GM19043 (cell line): ENCODE data around the gene MAVS.

Experiments
- ATAC-seq: cut with Tn5 transposase; IDR thresholded peaks from one replicate; pipeline ENCODE4 v1.9.1; 2021; ENCODE audit warnings: low read depth; ENCODE audit not compliant: unreplicated experiment

The MAVS gene

DNA sequence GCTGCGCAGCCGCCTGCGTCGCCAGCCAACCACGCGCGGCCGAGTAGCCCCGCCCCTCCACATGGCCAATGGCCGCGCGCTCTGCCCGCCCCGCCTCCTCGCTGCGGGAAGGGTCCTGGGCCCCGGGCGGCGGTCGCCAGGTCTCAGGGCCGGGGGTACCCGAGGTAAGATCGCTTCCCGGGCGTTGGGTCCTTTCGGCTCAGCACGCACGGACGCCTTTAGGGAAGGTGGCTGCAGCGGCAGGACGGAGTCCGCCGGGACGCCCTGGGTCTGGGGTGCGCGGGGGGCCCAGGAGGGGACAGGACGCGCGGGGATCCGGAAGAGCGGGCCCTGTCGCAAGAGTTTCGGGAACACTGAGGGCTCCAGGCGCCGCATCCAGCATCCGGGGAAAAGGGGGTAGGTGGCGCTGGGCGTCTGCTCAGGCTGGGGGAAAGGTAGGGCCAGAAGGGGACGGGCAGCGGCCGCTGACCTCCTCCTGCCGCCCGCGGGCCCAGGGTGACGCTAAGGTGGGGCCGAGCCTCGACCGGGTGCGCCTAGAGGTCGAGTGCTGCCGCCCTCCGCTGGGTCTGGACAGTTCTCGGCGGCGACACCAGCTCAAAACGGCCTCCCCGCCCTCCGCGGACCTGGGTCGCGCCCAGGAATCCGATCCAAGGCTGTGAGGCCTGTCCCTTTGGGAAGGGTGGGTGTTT lies at the start of gene MAVS:
MAVS (plus strand) TSS at position 95 of the 689 bp plus-strand sequence. CDS start 7,791 bp downstream, outside the sequence.
- peak; percentile 97 for ATAC-seq

DNA sequence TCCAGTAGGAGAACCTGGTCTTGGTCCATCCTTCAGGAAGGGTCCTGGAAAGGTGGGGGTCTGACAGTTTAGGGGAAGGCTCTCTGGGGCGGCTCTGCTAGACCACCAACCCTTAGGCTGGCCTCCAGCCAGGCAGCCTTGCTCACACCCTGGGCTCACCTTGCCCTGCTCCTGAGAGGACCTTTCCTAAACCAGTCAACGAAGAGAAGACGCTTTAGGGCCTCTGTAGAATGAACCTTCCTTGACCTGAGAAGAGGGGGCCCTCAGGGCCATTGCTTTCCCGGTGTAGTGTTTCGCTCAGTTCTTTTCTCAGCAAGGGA lies 49.4 kb upstream of the MAVS start:
- no peak for ATAC-seq

DNA sequence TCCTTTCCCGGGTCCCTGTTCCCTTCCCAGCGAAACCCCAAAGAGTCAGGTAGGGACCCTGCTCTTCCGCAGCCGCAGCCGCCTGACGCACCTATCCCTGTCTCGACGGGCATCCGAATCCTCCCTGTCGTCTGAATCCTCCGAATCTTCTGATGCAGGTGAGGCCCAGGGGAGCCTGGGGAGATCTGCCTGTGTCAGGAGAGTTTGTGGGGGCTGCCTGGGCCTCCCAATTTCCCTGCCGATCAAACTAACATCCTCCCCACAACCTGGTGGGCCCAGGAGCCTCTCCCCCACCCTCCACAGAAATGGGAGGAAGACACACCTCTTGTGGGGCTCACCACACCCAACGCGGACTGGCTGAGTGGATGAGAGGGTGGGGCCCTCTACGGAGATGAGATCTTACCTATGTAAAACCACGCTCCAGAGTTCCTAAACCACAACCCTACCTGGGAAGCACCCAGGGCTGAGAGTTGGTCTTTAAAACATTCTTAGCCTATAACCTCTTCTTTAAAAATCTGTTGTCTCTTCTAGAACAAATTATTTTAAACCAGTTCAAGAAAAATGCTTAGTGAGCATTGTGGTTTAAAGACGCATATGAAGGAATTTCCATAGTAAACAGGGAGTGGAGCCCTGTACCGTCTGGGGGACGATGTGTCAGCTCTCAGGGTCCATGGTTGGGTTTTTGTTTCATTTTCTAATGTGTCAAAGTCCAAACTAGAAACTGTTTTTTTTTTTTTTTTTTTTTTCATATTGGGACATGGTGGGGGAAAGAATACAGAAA lies 48.9 kb upstream of the MAVS start:
- ATAC-seq, result no peak

DNA sequence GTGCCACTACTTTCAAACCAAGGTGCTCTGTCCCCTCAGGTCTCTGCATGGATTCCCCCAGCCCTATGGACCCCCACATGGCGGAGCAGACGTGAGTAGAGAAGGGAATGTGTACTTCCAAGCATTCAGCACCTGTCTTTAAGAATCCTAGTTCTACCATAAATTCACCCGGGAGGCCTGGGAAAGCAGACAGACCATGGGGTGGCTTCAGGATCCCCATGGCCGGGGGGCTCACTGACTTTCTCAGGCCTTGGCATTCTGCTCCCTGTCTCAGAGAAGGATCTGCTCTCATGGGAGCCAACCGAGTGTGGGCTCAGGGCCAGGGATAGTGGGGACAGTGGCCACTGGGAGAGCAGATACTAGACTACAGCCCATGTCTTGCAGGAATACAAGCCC lies 48.3 kb upstream of the MAVS start:
- ATAC-seq, result no peak

DNA sequence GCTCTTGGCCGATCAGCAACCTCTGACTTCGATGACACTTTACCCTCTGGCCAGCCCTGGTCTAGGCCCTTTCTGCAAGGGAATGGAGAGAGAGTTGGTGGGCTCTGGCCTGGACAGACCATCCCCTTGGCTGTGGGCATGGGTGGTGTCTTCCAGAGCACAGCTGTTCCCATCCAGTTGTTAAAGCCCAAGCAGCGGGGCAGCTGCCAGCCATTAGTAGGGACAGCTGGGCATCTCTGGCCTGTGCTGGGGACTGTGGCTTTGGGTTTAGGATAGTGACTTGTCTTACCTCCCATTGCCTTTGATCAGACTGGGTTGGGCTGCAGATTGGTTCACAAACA lies 47.8 kb upstream of the MAVS start:
- no peak for ATAC-seq

- ATAC-seq, result no peak
Measured at GRCh38 chr20:3800256-3800877, 46.3 kb upstream of the MAVS start.

DNA sequence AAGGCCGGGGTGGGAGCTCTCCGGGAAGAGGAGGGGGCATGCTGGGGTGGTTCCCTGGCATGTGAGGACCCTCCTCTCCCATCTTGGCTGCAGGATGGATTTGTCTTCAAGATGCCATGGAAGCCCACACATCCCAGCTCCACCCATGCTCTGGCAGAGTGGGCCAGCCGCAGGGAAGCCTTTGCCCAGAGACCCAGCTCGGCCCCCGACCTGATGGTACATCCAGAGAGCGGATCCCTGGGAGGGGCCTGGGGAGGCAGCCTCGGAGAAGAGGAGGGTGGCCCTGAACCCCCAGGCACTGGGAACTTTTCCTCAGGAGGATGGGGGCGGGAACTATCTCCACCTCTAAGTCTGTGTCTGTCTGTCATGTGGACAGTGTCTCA lies 45.8 kb upstream of the MAVS start:
- ATAC-seq, result no peak

- no peak for ATAC-seq
Measured at GRCh38 chr20:3801299-3801698, 45.3 kb upstream of the MAVS start.

GRCh38 chr20:3801846-3802245 lies 44.8 kb upstream of the MAVS start:
- ATAC-seq, result no peak

DNA sequence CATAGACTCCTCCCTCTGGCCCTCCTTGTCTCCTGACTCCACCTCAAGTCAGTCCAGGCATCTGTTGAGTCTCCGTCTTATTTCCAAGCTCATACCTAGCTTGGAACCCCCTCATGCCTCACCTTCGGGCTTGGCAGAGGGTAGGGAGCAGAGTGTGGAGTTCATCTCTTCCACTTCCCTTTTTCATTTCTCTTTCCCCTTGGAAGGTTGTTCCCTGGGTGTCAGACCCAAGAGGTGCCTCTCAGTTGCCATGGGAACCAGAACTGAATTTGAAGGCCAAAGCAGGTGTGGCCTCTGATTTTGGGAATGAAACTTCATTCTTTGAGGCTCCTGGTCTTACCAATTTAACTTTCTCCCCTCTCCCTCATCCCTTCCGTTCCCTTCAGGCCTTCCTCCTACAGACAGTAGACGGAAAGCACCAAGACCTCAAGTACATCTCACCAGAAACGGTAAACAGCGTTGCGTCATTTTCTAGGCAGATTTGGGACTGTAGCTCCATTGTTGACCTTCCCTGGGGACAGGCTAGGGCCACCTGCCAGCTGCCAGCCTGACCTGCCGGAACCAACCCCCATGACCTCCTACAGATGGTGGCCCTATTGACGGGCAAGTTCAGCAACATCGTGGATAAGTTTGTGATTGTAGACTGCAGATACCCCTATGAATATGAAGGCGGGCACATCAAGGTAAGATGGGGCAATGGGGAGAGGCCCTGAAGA lies 44.0 kb upstream of the MAVS start:
- ATAC-seq, result no peak

DNA sequence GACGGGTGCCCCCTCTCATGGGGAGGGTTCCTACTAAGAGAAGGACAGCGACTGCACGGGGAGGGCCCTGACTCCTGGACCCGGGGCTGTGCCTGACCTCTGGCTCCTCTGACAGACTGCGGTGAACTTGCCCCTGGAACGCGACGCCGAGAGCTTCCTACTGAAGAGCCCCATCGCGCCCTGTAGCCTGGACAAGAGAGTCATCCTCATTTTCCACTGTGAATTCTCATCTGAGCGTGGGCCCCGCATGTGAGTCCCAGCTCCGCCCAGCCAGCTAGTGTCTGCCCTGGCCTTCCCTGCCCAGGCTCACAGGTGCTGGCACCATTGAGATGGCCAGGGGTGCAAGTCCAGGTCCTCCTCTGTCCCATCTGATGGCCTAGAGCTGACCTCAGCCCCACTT lies 43.3 kb upstream of the MAVS start:
- ATAC-seq, result no peak

GRCh38 chr20:3803854-3804253 lies 42.8 kb upstream of the MAVS start:
- ATAC-seq, result no peak

- ATAC-seq, result no peak
Measured at GRCh38 chr20:3804254-3804751, 42.3 kb upstream of the MAVS start.

DNA sequence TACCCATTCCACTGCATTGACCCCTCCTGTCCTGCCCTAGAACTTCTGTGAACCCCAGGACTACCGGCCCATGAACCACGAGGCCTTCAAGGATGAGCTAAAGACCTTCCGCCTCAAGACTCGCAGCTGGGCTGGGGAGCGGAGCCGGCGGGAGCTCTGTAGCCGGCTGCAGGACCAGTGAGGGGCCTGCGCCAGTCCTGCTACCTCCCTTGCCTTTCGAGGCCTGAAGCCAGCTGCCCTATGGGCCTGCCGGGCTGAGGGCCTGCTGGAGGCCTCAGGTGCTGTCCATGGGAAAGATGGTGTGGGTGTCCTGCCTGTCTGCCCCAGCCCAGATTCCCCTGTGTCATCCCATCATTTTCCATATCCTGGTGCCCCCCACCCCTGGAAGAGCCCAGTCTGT lies 41.9 kb upstream of the MAVS start:
- ATAC-seq, result no peak

GRCh38 chr20:3808544-3808943 lies 38.1 kb upstream of the MAVS start:
- ATAC-seq, result no peak

DNA sequence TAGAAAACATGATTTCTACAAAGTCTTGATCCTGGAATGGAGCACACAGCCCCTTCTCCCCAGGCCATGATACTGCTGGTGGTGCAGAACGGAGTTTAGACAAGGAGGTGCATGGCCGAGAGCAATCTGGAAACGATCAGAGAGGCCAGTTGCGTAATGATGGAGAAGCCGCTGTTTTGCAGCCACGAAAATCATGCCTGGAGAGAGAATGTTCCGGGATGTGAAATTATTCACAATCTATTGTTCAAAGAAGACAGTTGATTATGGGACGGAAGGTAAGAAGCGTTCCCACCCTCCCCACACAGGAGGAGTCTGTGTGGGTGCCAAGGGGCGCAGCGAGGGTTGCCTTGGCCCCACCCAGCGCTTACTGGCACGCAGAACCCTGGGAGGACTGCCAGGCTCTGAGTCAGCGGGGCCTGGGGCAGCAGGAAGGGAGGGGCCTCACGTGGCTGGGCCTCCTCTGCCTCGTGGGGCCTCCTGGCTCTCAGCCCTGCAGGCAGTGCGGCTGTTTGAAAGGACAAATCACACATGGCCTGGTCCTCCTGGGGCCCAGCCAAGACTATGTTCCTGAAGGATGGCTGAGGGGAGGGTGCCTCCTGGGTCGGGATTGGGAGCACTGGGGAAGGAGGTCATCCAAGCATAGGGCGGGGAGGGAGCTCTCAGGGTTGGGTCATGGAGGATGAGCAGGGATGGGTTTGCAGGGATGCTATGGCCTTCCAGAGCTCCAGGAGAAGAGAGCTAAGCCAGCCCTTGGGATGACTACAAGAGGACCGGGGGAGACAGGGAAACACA lies 35.0 kb upstream of the MAVS start:
- ATAC-seq, result no peak

DNA sequence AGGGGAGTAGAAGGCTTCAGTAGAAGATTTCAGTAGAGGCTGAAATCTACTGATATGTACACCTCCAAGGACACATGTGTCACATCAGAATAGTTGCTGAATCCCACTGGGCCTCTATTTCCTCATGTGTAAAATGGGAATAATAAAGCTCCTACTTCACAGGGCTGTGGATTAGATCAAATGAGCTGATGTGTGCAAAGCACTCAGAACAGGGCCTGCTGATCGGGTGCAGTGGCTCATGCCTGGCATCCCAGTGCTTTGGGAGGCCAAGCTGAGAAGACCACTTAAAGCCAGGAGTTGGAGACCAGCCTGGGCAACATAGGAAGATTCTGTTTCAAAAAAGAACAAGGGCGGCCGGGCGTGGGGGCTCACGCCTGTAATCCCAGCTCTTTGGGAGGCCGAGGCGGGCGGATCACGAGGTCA lies 34.4 kb upstream of the MAVS start:
- no peak for ATAC-seq

DNA sequence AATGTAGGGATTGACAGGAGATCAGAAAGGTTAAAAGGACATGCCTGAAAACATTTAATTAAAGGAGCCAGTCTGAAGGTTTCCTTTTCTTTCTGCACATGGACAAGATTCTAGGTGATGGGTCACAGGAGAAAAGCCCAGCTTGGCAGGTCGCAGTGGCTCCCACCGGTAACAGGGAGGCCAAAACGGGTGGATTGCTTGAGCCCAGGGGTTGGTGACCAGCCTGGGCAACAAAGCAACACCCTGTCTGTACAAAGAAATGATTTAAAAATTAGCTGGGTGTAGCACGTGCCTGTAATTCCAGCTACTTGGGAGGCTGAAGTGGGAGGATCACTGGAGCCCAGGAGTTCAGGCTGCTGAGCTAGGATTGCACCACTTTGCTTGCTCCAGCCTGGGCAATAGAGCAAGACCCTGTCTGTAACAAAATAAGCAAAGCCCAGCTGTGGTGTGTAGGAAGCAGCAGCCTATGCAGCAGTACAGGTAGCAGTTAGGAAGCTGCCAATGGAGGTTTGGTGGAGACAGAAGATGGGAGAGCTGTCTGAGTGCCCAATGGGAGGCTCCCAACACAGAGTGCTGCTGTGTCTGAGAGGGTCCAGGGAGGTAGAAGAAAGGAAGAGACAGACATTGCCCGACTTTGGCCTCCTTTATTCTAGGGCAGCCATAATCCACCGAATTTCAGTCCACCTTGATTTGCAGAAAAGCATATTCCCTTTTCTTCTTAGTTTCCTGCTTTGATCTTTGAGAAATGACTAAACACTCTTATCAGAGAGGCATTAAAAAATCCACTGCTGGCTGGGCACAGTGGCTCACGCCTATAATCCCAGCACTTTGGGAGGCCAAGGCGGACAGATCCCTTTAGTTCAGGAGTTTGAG lies 33.4 kb upstream of the MAVS start:
- no peak for ATAC-seq

DNA sequence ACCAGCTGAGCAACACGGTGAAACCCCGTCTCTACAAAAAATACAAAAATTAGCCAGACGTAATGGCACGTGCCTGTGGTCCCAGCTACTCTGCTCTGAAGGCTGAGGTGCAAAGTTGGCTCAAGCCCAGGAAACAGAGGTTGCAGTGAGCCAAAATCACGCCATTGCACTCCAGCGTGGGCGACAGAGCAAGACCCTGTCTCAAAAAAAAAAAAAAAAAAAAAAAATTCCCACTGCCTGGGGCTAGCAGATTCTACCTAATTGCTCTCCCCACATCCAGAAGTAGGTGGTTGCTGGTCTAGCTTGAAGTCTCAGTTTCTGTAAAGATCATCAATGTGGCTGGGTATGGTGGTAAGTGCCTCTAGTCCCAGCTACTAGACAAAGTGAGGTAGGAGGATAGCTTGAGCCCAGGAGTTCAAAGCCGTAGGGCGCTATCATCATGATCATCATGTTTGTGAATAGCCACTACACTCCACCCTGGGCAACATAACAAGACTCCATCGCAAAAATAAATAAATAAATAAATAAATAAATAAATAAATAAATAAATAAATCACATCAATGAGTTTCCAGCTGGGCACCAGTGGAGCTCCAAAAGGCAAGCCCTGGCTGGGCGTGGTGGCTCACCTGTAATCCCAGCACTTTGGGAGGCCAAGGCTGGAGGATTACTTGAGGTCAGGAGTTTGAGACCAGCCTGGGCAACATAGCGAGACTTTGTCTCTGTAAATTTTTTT lies 32.6 kb upstream of the MAVS start:
- ATAC-seq, result no peak
